KMS-11 (cell line): ENCODE measurements around the gene ZFPL1.
A peak's percentile ranks its signal among the peaks of the same experiment; 100 is the strongest.

Source experiments
- H2AFZ ChIP-seq: fragments of 200-600 bp; sonication (generic); 2 replicates; pipeline ENCODE4 v1.6.1; 2016; ENCODE audit warnings: antibody characterized with exemption, mixed run types, low read depth
- H3K27ac ChIP-seq: fragments of 200-600 bp; sonication (generic); 2 replicates; pipeline ENCODE4 v1.6.1; 2016; ENCODE audit warnings: mild to moderate bottlenecking, mixed run types
- H3K27me3 ChIP-seq: fragments of 200-600 bp; sonication (generic); 2 replicates; pipeline ENCODE4 v1.6.1; 2017; ENCODE audit warnings: mild to moderate bottlenecking, low read depth, mixed run types, moderate library complexity; ENCODE audit not compliant: insufficient read depth
- H3K36me3 ChIP-seq: fragments of 200-600 bp; sonication (generic); 2 replicates; pipeline ENCODE4 v1.6.1; 2017; ENCODE audit warnings: mild to moderate bottlenecking, mixed run types; ENCODE audit not compliant: insufficient read depth
- H3K4me1 ChIP-seq: fragments of 200-600 bp; sonication (generic); 2 replicates; pipeline ENCODE4 v1.6.1; 2016; ENCODE audit warnings: mild to moderate bottlenecking, low read depth, mixed run types; ENCODE audit not compliant: poor library complexity, severe bottlenecking
- H3K4me2 ChIP-seq: fragments of 200-600 bp; sonication (generic); 2 replicates; pipeline ENCODE4 v1.7.0; 2016; ENCODE audit warnings: mild to moderate bottlenecking, mixed run types
- H3K4me3 ChIP-seq: fragments of 200-600 bp; sonication (generic); IDR thresholded peaks from 2 replicates; pipeline ENCODE4 v1.6.1; 2017; ENCODE audit warnings: low read depth, low read length, mixed read lengths; ENCODE audit not compliant: insufficient read depth
- H3K79me2 ChIP-seq: fragments of 200-600 bp; sonication (generic); 2 replicates; pipeline ENCODE4 v1.6.1; 2016; ENCODE audit warnings: low read depth, mixed run types; ENCODE audit not compliant: insufficient read depth
- H3K9ac ChIP-seq: fragments of 200-600 bp; sonication (generic); 2 replicates; pipeline ENCODE4 v1.6.1; 2016; ENCODE audit warnings: mild to moderate bottlenecking, mixed run types
- H4K20me1 ChIP-seq: fragments of 200-600 bp; sonication (generic); 2 replicates; pipeline ENCODE4 v1.6.1; 2016; ENCODE audit warnings: mild to moderate bottlenecking, mixed run types; ENCODE audit not compliant: insufficient read depth
- CTCF ChIP-seq: fragments of 200-600 bp; sonication (generic); conservative IDR thresholded peaks from 2 replicates; pipeline ENCODE4 v1.6.1; 2017; ENCODE audit warnings: low read depth, mild to moderate bottlenecking, antibody characterized with exemption, low read length, moderate library complexity, mixed read lengths

ZFPL1 gene

DNA sequence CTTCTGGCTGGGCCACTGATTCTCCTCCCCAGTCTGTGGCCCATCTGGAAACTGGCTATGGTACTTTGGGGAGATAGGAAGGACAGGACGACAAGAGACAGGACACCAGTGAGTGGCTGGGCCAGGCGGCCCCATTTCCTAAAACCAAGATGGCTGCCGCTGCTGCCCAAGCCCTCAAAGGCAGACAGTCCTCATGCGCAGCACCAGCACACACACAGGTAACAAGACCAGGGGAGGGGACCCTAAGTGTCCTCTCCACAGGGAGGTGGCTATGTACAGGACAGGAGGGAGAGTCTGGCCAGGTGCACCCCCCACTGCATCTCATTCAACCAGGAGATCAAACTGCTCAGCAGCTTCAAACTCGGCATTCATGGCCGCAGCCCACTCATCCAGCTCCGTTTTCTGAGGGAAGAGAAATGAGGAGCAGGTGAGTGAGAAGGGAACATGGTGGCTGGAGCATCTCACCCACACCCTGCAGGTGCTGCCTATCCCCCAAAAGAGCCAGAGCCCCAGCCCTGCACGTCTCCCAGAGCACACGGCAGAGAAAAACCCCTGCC, 5.2 kb upstream of the ZFPL1 start:
- TF ChIP-seq CTCF = no peak
- Histone ChIP-seq H3K9ac (no peak overlapping the region; the same call in 1 of the 2 replicates), H3K27ac (peak overlapping the region; percentile 60), H4K20me1 (no peaks in the 10 kb centered on the region), H3K4me3 (no peak overlapping the region), H3K27me3 (no peaks in the 10 kb centered on the region), H2AFZ (no peak overlapping the region), H3K36me3 (0 out of 2 replicates have a peak, but pooled peaks cover 3% of the 10 kb centered on the region), H3K4me1 (peaks cover 63% of the 10 kb centered on the region), H3K4me2 (peak overlapping the region; percentile 47), H3K79me2 (peaks cover 78% of the 10 kb centered on the region)

DNA sequence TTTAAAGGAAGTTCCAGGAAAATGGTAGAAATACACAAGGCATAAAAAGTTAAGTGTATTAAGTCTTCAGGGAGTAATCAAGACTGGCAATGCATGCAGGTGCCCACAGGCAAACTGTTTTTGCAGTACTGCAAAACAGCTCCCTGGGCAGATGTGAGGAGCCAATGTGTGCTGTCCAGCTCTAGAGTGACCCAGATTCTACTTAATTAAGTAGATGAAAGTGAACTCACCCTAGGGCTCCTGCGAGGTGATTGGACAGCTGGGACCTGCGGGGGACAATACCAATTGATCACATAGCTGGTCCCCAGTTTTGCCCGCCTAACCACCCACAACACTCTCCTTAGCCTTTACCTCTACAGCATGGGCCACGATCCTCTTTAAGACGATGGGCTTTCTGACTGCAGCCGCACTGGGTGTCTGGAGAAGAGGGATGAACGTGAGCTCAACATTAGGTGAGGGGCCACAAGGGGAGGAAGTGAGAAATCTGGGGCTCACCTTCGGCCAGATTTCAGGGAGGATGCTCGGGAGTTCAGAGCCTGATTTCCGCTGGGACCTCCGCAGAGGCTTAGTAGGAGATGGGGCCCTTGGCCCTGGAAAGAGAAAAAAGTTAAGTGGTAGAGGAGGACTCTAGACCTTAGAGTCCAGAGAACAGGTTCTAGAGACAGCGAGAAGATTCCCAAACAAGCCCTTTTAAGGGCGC, 738 bp upstream of the ZFPL1 start:
- Histone ChIP-seq H3K4me3 (peak overlapping the region; percentile 59), H3K4me2 (peak overlapping the region; percentile 100), H3K27ac (peak overlapping the region; percentile 74), H3K79me2 (peaks cover 73% of the 10 kb centered on the region), H2AFZ (peak overlapping the region; percentile 31; the same call in 1 of the 2 replicates), H3K9ac (peak overlapping the region; percentile 86), H4K20me1 (no peaks in the 10 kb centered on the region), H3K27me3 (no peaks in the 10 kb centered on the region), H3K36me3 (0 out of 2 replicates have a peak, but pooled peaks cover 3% of the 10 kb centered on the region), H3K4me1 (peaks cover 79% of the 10 kb centered on the region)
- TF ChIP-seq CTCF = no peak

- Histone ChIP-seq H3K27me3 (no peaks in the 10 kb centered on the region), H3K4me3 (no peak overlapping the region), H3K4me2 (peak overlapping the region; percentile 87), H3K36me3 (no peaks in the 10 kb centered on the region), H2AFZ (no peak overlapping the region), H3K27ac (no peak overlapping the region; the same call in 1 of the 2 replicates), H4K20me1 (no peaks in the 10 kb centered on the region), H3K9ac (peak overlapping the region; percentile 86), H3K4me1 (peaks cover 79% of the 10 kb centered on the region), H3K79me2 (peaks cover 58% of the 10 kb centered on the region)
- no peak for TF ChIP-seq CTCF
These were observed 765 bp downstream of the ZFPL1 start for GRCh38 chr11:65084598-65085375.

- Histone ChIP-seq H3K4me2 (peak overlapping the region; percentile 87; the same call in 1 of the 2 replicates), H4K20me1 (no peaks in the 10 kb centered on the region), H3K27ac (no peak overlapping the region), H3K36me3 (no peaks in the 10 kb centered on the region), H3K4me3 (no peak overlapping the region), H3K9ac (no peak overlapping the region), H2AFZ (no peak overlapping the region), H3K79me2 (peaks cover 52% of the 10 kb centered on the region), H3K27me3 (no peaks in the 10 kb centered on the region), H3K4me1 (peaks cover 79% of the 10 kb centered on the region)
- TF ChIP-seq CTCF = no peak
These were observed 1.4 kb downstream of the ZFPL1 start for GRCh38 chr11:65085446-65085845.
